HG03066 (cell line): ENCODE results near the gene SEPTIN2.
"Not testable (repeated sequence)": the region's sequence is repeated elsewhere in the genome, so short reads cannot be mapped to it uniquely, and the experiment has no call there.

Source experiments
- ATAC-seq: cut with Tn5 transposase; IDR thresholded peaks from one replicate; pipeline ENCODE4 v1.9.1; 2021; ENCODE audit warnings: low read depth; ENCODE audit not compliant: unreplicated experiment

SEPTIN2 gene

DNA sequence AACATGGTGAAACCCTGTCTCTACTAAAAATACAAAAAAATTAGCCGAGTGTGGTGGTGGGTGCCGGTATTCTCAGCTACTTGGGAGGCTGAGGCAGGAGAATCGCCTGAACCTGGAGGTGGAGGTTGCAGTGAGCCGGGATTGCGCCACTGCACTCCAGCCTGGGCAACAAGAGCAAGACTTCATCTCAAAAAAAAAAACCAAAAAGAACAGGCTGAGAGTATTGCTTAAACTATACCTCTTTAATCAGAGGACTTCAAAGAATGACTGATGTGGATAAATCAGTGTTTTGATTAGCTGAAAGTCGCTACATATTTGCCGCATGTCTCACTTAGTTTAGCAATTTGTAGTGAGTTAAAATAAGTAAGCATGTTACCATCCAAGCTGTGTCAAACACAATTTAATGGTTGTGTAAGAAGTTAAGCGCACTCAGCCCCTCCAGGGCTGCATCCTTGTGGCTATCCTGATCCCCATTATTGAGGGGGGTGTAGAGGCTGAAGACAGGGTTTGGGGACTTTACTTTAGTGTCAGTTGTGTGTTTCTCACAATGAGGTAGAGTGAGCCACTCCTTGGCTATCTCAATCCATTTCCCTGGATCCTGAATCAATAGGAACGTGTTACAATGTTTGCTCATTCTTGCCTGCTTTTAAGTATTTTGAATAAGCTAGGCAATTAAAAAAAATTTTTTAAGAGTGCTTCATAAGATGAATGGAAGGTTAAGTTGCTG, 29.4 kb downstream of the SEPTIN2 start:
- no peak for ATAC-seq

- no peak for ATAC-seq
These were observed 34.2 kb downstream of the SEPTIN2 start for GRCh38 chr2:241349941-241350340.

DNA sequence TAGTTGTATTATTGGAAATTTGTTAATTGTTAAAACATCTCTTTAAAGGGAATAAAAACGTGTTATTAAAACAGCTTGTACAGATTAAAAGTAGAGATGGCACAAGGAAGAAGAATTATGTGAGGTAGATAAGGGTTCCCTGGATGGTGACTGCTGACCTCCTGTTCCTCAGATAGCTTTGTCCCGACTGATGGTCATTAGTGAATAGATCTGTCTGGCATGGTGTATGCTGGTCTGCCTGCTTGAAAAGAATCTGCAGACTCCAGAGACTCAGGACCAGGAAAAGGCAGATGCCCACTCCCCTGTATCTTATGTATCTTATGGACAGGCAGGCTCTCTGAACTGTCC, 34.8 kb downstream of the SEPTIN2 start:
- ATAC-seq: no peak

DNA sequence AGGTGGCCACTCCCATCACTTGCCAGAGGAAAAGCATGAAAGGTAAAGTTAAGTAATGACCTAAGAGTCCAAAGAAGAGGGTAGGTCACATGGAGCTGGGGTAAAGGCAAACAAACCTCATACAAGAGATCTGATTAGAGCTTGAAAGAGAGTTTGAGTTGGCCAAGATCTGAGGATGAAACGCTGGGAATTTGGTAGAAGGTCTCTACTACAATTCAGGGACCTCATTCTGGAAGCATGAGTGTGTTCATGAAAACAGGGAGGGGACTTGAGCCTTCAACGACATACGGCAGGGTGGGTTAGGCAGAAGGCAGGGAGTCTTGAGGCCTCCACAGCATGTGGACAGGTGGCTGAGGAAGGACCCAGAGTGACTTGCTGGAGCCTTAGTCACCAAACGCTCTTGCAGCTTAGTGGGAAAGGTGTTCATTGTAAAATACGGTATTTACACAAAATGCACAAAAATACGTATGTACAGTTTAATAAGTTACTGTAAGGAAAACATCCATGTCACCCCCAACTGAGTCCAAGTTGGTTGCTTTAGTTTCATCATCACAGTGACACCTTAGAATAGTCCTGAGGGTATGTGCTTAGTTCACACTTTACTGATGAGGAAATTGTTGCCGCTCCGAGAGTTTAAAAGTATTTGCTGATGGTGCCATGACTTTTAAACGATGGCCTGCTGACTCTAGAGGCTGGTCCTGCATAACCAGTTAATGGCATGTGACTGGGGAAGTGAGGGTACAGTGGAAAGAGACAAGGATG, 35.3 kb downstream of the SEPTIN2 start:
- no peak for ATAC-seq

- ATAC-seq: no peak
These were observed 35.9 kb downstream of the SEPTIN2 start for GRCh38 chr2:241351640-241352031.

DNA sequence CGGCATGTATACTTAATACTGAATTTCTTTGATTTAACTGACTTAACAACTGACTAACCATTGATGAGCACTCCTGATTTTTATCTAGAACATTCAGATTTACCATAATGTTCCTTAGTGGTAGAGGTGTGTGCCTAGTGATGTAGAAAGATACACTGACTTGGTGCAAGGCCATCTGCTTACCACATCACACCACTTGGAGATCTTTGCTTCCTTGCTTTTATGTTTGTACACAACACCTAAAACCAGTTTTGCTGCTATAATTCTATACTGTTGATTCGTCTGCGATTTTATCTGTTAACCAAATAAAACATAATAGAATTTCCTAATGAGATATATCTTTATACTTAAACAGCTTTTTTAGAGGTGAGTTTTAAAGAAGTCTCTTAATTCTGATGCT, 36.5 kb downstream of the SEPTIN2 start:
- no peak for ATAC-seq

DNA sequence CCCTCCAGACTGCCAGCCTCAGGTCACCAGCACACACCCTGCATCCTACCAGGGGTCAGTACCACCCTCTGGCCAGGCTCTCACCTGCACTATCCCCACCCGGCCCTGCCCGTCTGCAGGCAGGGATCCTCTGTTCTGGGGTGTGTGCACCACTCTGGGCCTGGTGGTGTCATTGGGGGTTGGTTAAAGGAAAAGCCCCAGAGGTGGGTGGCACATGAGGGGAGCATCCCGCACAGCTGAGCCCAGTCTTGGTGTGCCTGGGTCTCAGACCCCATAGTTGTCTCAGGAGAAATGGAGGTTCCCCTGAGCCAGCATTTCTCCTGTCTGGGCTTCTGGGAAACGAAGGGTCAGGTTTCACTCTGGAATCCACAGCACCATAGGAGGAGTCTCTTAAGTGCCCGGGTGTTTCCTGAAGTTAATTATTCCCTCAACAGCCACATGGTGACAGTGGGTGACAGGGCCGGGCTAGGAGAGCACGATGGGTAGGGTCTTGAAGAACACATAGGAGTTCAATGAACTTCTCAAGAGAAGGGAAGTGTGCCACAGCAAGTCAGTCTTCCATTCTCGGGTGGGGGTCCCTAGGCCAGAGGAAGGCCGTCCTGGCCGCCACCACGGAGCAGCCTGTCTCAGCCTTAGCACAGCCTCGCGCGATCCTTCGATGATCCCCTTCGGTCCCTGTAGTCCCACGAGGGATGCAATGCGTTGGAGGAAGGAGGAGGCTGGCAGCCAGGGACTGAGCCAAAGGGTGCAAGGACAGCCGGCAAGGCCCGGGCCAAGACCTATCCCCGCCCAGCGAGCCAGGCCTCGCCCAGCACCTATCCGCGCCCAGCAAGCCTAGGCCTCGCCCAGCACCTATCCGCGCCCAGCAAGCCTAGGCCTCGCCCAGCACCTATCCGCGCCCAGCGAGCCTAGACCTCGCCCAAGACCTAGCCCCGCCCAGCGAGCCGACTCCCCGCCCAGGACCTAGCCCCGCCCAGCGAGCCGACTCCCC, 39.2 kb downstream of the SEPTIN2 start:
- no peak for ATAC-seq

- ATAC-seq: peak; percentile 87
These were observed 40.5 kb downstream of the SEPTIN2 start, which contains the start of gene FARP2 for GRCh38 chr2:241355983-241356870. TSS of gene FARP2 (plus strand) at chr2:241356285. CDS start at chr2:241373108, 16,823 bp downstream.

DNA sequence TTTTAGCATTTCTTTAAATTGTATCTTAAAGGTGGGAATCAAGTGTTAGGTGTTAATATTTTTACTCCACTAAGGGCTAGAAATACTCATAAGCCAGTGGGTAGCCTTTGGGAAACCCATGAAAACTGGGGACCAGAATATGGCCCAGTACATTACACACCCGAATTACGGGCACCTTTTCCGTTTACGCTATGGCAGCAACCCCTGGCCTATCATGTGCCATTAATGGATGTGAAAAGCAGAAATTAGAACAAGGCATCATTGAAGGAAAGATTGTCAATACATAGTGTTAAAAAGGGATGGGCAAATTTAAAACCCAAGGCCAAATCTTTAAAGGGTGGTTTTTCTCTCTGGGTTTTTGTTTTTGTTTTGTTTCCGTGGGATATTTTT, 41.1 kb downstream of the SEPTIN2 start:
- no peak for ATAC-seq

- ATAC-seq: no peak
These were observed 41.8 kb downstream of the SEPTIN2 start for GRCh38 chr2:241357531-241357930.

DNA sequence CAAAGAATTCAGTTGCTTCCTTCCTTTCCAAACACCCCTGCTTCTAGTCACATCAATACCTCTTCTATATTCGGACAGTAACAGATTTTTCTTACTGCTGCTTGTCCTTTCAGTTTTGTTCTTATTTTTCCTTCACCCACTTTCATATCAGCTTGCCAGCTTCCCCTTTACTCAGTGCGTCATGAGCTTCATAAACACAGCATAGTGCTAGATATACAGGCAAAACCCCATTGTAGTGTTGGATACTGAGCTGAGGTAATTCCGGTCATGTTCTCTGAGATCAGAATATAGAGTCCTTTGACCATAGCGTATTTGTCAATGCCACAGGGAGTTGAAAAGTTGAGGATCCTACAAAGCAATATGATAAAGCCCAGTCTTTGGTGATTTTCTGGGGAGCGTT, 42.7 kb downstream of the SEPTIN2 start:
- ATAC-seq: no peak

- no peak for ATAC-seq
These were observed 43.8 kb downstream of the SEPTIN2 start for GRCh38 chr2:241359481-241360045.

DNA sequence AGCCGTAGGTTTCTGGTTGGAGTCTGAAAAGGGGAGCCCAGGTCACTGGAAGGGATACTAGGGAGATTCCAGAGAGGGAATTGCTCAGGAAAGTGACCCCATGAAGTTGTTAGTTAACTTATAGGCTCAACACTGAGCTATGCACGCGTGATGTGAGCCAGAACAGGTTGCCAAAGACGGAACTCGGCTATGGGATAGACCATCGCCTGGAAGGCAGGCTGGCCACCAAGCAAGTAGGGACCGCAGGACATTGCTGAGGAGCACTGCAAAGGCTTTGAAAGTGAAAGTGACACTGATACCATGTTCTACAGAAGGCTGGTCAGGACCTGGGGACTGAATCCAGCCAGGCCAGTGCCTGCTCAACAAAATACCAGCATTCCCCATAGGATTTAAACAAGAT, 47.7 kb downstream of the SEPTIN2 start:
- ATAC-seq: no peak

GRCh38 chr2:241364781-241365180, 49.1 kb downstream of the SEPTIN2 start:
- ATAC-seq: no peak

DNA sequence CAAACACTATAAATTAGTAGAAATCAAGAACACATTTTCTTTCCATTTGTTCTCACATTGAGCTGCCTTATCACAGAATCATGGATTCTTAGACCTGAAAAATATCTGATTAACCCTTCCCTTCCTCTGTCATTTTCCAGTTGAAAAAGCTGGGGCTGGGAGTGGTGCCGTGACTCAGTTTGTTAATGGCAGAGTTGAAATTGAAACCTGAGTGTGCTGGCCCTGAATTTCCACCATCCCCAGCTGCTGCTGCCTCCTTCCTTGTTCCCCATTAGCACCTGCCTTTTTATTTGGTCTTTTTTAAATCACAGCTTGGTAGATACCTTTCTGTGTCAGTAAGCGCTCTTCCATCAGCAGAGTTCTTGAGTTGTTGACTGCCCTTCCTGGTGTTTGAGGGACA, 51.0 kb downstream of the SEPTIN2 start:
- no peak for ATAC-seq

DNA sequence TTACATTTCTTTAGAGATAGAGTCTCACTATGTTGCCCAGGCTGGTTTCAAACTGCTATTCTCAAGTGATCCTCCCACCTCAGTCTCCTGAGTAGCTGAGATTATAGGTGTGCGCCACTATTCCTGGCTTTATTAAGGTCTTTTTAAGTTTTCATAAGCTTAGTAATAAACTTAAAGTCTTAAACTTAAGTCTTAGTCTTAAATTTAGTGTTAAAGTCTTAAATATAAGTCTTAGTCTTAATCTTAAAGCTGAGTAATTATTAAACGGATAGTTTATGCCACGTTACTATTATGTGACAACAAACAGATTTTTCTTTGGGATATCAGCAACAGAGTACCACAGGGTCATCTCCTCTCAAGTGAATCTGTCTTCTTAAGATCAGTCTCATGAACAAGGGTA, 52.9 kb downstream of the SEPTIN2 start:
- no peak for ATAC-seq

- ATAC-seq: no peak
These were observed 56.8 kb downstream of the SEPTIN2 start for GRCh38 chr2:241372361-241372992.

DNA sequence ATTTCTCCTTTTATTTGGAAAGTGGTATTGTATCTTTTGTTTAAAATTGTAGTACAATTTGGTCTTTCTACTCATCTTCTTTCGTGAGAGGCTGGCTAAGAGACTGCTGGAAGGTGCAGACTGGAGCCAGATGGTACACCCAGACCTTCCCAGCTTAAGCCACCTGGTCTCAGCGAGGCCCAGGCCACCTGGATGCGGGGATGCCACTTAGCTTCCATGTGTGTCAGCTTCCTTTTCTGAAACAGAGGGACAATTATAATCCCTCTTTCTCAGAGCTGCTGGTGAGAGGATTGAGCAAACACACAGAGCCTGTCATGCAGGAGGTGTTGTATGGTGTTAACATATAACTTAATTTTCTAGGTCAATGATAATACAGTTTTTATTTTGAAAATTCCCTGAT, 57.7 kb downstream of the SEPTIN2 start:
- no peak for ATAC-seq

GRCh38 chr2:241373906-241374305, 58.2 kb downstream of the SEPTIN2 start:
- not testable (repeated sequence) for ATAC-seq
